ENCODE measurements around the gene OR5B21. TPM values are rescaled to one million over a fixed set of nuclear protein-coding genes. Genes with fewer than 3 reads are reported as not detected.

The OR5B21 gene
- total RNA-seq, 4 donors from 2014 or later, result not detected

DNA sequence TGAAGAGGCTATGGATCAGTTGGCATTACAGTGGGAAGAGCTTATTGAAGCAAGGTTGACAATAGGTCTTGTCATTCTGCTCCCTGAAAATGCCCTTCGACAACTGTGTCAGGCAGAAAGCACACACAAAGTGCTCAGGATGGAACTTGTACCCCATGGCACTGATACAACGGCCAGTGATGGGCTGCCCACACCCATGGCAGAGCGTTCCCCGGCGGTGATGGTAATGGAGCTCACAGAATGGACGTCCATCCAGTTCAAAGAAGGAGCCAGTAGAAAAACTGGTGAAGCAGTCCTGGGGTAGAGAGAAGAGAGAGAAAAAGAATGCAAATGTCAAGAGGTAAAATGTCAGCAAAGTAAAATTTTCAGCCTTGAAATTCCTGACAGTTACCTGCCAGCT is 19.5 kb upstream of the OR5B21 start:
- H3K4me1 ChIP-seq, result peaks cover 0 to 17% (median 0%) of the 10 kb centered on the region in 4 donors
- no peaks in the 10 kb centered on the region for H3K27me3 ChIP-seq
- no peak for DNase-seq (ENCODE audit: low spot score in 2 of 2)
- H3K36me3 ChIP-seq, result peaks cover 0 to 53% (median 0%) of the 10 kb centered on the region in 3 donors
- no peak overlapping the region for H3K27ac ChIP-seq
- 92 to 93% methylated on average over 6 of the region's 6 CpGs for WGBS, 2 donors
- no peak for TF ChIP-seq POLR2A (IDR thresholded peaks at IDR 0.05)
- no peak for TF ChIP-seq EP300 (IDR thresholded peaks at IDR 0.05)
- TF ChIP-seq, protein P1, sequence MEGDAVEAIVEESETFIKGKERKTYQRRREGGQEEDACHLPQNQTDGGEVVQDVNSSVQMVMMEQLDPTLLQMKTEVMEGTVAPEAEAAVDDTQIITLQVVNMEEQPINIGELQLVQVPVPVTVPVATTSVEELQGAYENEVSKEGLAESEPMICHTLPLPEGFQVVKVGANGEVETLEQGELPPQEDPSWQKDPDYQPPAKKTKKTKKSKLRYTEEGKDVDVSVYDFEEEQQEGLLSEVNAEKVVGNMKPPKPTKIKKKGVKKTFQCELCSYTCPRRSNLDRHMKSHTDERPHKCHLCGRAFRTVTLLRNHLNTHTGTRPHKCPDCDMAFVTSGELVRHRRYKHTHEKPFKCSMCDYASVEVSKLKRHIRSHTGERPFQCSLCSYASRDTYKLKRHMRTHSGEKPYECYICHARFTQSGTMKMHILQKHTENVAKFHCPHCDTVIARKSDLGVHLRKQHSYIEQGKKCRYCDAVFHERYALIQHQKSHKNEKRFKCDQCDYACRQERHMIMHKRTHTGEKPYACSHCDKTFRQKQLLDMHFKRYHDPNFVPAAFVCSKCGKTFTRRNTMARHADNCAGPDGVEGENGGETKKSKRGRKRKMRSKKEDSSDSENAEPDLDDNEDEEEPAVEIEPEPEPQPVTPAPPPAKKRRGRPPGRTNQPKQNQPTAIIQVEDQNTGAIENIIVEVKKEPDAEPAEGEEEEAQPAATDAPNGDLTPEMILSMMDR (IDR thresholded peaks at IDR 0.05), result no peak
- no peak overlapping the region for H3K4me3 ChIP-seq
- no peaks in the 10 kb centered on the region for H3K9me3 ChIP-seq

DNA sequence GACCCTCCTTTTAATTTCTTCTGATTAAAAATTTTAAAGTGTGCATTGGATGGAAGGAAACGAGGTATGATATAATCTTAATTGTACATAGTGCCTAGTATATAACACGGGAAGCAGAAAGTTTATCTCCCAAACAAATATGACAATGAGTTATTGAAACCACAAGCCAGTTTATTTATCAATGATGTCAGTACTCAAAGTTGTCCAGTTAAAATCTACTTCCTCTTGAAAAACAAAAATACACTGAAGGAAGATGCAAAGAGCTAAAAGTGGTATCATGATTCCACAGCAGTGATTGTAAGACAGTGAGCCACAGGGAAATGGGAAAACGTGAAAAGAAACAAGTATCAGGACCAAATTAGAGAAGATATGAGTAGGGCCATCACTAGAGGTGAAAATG is 18.8 kb upstream of the OR5B21 start:
- DNase-seq (ENCODE audit: low spot score in 2 of 2), result no peak
- peaks cover 0 to 46% (median 0%) of the 10 kb centered on the region in 3 donors for H3K36me3 ChIP-seq
- no peak overlapping the region for H3K4me3 ChIP-seq
- WGBS, 2 donors, result 63 to 66% methylated on average over 3 of the region's 3 CpGs
- TF ChIP-seq EP300 (IDR thresholded peaks at IDR 0.05) (no peak), POLR2A (IDR thresholded peaks at IDR 0.05) (no peak)
- TF ChIP-seq, protein P1 (IDR thresholded peaks at IDR 0.05), result no peak
- no peak overlapping the region for H3K27ac ChIP-seq
- H3K9me3 ChIP-seq, result no peaks in the 10 kb centered on the region
- no peaks in the 10 kb centered on the region for H3K27me3 ChIP-seq
- peaks cover 0 to 17% (median 0%) of the 10 kb centered on the region in 4 donors for H3K4me1 ChIP-seq

DNA sequence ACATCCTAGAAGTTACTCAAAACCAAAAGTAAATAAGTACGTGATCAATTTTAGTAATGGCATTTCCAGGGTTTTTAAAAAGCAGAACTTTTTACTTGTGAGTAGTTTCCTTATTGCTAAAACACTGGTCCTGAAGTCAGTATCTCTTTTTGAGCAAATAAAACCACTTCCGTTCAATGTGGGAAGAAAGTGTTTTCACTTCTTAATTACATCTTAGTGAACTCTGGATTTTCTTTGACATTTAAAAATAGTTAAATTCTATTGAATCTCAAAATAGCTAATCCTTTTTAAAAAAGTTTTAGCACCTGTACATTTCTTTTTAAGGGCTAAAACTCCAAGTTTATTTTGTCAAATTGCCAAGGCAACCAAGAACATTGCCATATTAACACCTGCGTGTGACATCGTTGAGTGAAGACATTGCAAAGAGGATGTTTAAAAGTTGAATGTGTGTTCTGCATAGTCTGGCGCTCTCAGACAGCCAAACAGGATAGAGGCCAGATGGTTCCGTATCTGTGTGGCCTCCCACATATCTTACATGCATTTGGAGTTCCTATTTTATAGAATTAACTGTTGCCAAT is 17.2 kb upstream of the OR5B21 start:
- WGBS, 2 donors, result 34 to 47% methylated on average over 6 of the region's 6 CpGs
- Histone ChIP-seq H3K4me1 (peaks cover 0 to 17% (median 0%) of the 10 kb centered on the region in 4 donors), H3K27me3 (no peaks in the 10 kb centered on the region), H3K27ac (no peak overlapping the region), H3K36me3 (peaks cover 0 to 31% (median 0%) of the 10 kb centered on the region in 3 donors), H3K4me3 (peak overlapping the region in 1 of 4 donors; percentile 10), H3K9me3 (no peaks in the 10 kb centered on the region)
- TF ChIP-seq, protein P1 (IDR thresholded peaks at IDR 0.05), result no peak
- TF ChIP-seq POLR2A (IDR thresholded peaks at IDR 0.05) (no peak), EP300 (IDR thresholded peaks at IDR 0.05) (no peak)
- no peak for DNase-seq (ENCODE audit: low spot score in 2 of 2)

DNA sequence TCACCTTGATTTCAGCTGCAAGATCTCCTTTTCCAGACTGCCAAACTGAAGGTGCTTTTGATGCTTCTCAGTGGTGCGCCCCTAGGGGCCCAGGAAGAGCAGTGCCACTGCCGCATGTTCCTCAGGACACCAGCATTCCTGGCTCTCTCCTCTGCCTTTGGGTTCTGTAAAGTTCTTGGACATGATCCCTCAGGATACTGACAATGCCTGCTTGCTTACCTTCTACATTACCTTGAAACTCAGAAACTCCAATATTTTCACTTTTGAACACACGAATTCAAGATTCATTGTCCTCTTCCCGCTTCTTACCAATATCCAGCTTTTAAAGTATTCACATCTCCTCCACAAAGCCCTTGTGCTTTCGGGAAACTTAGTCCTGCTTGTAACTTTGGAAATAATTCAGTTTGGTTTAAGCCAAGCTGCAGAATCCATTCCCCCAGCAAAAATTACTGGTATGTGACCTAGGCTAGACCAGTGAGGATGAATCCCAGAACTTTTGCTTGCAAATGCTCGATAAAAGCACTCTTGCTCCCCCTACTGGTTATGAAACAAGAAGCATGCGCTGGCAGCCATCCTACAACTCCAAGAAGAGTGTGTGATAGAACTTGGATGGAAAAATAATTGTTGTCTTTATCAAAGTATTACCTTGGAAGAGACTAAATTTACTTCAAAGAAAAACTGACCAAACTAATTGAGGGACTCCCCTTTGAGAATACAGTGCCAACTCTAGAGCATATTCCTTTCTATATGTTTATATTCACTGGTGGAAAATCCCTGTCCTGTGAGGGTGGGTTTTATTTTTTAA is 16.5 kb upstream of the OR5B21 start:
- Histone ChIP-seq H3K27me3 (no peaks in the 10 kb centered on the region), H3K36me3 (peaks cover 0 to 24% (median 0%) of the 10 kb centered on the region in 3 donors), H3K4me1 (peaks cover 0 to 17% (median 0%) of the 10 kb centered on the region in 4 donors), H3K9me3 (no peaks in the 10 kb centered on the region), H3K27ac (peak overlapping the region in 1 of 4 donors; percentile 42), H3K4me3 (peak overlapping the region in 3 of 4 donors; percentile 10 to 28 (median 16))
- WGBS, 2 donors, result 12 to 18% methylated on average over 7 of the region's 7 CpGs
- DNase-seq (ENCODE audit: low spot score in 2 of 2), result peak; percentile 60 to 79
- TF ChIP-seq EP300 (IDR thresholded peaks at IDR 0.05) (peak in 1 of 2 donors; percentile 12), POLR2A (IDR thresholded peaks at IDR 0.05) (no peak)
- TF ChIP-seq, protein P1 (IDR thresholded peaks at IDR 0.05), result peak; percentile 53 to 66 (median 63)
